GM20431 (cell line): ENCODE results near the gene AFF3.

ENCODE experiments used
- in situ Hi-C: fragments of 300-500 bp; cut with MseI, MboI; formaldehyde crosslinking; loops from one replicate; pipeline ENCODE4 v1.15.0; 2020; ENCODE audit warnings: low sequenced_read_pairs; ENCODE audit not compliant: unreplicated experiment

The AFF3 gene

DNA sequence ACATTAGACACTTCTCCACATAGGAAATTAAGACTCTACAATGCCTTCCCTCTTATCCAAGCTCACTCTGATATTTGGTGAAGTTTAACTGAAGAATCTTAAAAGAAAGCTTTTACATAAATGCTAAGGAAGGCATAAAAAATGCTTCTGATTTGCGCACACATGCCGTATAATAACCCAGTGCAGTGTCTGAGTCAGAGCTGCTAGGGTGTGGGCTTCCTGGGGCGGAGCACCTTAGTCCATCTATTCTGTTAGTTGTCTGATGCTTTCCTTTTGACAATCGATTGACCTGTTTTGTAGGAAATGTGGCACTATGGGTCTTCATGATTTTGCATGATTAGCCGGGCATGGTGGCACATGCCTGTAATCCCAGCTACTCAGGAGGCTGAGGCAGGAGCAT, 231.5 kb downstream of the AFF3 start:
- in situ Hi-C loops = no loop called here

DNA sequence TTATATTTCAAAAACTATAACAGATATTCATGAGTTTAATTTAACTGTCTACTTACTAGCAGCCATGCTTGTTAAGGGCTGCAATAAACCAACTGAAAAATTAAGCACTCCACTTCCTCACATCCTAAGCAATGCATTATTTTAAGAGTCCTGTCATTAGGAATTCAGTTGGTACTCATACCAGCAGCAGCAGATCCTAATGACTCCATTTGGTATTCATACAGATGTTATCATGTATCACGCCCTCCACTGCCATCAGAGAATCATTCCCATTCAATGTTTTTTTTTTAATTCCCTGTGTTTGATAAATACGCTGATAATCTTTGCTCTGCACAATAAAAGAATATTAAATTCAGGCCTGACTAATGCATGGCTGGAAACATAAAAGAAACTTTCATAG, 236.8 kb downstream of the AFF3 start:
- in situ Hi-C loops = no loop called here

DNA sequence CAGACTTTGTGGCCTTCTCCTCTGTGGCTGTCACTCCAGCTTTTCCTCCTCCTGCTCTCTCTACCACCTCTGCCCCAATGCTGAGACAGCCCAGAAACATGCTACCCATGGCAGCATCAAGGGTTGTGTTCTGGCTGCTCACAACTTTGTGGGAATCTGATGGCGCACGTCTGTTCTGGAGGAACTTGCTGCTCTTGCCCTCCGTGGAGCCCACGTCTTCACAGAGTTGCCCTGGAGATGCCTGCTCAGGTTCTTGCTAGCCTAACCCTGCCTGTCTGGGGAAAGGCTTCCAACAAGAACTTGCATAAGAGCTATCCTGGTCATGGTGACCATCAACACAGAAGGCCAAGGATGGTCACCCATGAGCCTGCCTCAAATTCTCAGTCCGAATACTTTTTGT, 237.4 kb downstream of the AFF3 start:
- in situ Hi-C loops = no loop called here

DNA sequence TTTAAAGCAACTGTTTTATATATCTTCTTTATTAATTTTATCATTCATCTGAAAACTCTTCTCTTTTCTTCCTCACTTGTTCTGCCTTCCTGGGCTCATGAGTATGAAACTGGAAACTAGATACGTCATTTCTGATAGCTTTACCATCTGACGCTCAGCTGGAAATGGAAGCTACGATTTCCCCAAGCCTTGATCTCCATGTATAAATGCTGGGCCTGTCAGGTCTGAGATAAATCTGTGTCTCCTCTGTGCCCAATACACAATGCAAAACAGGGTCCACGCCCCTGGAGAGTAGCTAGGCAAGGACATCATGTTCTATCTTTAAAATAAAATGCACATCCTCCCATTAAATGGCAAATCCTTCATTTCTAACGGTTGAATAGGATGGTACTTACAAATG, 238.4 kb downstream of the AFF3 start:
- in situ Hi-C loops = no loop called here

DNA sequence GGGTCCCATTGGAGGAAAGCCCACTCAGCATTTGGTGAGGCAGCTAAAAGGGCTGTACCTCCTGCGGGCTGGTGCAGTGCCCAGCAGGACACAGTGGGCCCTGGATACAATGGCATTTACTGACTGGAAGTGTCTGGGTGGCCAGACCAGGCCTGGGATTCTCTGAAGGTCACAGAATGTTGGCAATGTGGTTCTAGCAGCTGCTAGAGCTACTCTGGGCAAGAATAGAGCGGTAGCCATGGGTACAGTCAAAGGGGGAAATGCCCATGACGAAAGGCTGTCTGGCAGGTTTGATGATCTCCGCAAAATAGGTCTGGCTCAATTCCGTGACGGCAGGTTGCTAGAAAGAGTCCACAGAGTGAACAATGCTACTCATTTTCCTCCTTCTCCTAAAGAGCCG, 241.8 kb downstream of the AFF3 start:
- in situ Hi-C loops = no loop called here

DNA sequence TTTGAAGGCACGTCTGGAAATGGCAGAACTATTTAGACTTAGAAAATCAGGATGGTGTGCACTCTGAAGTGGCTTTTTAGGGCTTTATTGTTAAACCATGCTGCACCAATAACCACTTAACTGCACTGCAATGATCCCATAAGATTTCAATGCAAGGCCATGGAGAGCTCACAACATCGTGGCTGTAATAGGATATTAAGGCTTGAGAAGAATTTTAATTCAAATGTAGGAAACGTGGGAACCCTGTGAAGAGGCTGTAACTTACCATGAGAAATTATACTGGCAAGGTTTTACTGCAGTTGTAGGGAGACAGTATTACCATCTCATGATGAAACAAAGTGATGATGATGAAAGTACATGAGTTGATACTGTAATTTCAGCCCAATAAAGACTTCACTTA, 242.5 kb downstream of the AFF3 start:
- in situ Hi-C loops = no loop called here

DNA sequence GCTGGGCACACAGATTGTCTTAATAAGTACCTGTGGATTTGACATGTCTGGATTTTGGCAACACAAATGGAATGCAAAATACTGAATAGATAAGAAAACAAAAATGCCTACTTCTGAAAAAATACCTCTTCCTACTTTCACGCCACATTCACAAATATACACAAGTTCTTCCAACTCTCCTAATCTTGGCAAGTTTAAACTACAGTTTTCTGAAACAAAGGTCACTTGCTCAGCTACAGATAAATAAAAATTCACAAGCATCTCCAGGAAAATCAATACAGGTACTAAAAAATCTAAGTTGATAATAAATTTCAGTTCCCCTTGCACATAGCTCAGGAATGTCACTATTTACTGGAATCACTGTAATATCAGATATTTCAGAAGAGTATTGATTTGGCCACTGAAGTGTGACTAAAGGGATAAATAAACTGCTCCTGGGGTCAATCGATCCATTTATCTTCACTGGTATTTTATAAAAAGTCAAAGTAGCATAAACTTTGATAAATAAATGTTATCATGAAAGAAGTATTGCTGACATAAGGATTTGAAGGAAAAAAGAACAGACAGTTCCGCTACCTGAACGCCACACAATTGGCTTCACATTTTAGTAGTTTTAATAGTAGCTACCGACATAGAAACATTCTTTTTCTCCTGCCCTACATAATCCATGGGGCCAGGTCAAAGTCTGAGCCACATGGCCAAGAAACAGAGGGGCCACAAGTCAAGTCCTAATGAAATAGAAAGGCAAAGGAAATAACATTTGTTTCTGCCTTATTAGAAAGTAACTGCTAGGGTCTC, 243.1 kb downstream of the AFF3 start:
- in situ Hi-C loops = no loop called here

DNA sequence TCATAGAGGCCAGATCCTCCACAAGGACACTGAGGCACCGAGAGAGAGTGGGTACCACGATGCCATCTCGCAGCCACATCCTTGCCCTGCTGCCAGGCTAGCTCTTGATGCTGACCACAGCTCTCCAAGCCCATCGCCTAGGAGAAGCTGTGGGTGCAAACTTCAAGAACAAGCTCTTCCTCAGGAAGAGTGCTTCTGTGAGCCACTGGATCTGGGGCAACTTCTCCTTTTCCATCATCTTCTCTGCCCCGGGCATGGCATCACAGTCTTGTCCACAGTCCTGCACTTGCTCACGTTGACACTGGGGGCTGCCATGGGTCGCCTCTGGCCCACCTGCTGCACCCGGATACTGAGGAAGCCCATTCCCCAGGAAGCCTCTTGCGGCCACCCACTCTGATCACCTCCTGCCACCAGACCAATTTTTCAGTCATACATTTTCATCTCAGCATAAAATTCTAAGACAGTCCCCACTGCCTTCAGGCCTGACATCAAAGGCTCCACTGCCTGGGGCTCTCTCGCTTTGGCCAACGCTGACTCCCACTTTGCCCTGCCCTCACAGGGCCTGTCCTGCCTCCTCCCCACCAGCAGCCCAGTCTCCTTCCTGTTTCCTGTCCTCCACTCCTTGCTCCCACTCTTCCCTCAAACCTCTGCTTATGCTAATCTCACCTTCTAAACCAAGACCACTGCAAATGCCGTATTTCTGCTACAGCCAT, 243.9 kb downstream of the AFF3 start:
- in situ Hi-C loops = no loop called here

DNA sequence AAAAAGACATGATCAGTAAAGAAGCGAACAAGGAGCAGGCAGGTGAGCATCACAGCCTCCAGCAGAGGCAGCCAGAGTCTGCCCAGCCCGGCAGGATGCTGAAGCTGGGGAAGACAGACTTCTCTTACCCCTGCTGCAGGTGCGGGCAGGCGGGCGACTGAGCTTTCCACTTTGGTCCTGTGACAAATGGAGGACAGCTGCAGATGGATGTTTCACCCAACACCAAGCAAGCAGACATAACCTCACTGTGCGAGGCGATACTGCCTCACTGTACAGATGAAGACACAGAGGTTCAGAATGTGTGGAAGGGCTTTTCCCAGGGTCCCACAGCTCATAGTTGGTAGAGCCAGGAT, 251.0 kb downstream of the AFF3 start:
- in situ Hi-C loops = no loop called here

DNA sequence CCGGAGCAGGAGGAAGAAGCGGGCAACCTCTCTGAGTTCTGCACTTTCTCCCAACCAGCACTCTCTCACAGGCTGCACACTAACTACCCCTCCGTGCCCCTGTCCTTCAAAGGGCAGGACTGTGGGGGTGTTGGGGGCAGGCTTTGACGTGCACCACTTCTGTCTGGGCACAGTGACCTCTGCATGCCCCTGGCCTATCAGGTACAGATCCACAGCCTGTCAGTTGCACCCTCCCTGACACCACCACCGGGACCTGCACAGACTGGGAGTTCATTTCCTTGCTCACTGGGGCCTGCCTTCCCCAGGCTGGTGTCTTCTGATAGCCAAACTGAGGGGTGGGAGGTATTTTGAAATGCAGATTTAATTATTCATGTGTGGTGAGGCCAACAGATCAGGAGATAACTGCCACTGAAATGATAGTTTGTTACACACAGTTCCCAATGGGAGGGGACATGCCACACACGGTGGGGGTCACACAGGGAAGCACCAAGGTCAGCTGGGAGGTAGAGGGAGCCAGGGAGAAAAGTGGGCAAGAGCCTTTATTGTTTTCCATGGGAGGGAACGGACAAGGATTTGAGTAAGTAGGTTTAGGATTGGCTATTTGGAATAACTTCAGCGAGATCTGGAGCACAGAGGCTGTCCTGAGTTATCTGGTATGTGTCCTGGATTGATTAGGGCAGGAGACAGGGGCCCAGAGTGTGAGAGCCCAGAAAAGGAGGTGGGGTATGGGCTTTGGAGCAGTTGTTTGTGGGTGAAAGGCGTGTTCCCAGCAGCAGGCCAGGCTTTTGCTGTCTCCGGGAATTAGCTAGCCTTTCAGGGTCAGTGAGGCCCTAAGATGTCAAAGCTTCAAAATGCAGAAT, 251.6 kb downstream of the AFF3 start:
- in situ Hi-C loops = no loop called here

DNA sequence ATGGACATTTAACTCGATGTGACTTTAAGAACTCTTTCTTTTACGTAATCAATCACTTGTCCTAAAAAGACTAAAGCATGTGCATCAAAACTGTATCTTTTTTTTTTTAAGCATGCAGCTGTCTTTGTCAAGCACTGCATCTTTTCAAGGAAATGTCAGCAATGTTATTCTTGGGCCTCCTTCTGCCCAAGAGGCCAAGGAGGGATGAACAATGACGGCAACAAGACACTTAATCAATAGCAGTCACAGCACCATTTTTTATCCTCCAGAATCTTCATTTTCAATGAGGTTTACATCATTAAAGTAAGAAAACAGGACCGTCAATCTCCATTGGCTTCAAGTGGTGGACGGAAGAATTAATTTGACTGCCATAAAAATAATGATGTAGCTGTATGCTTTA, 253.8 kb downstream of the AFF3 start:
- in situ Hi-C loops = no loop called here

DNA sequence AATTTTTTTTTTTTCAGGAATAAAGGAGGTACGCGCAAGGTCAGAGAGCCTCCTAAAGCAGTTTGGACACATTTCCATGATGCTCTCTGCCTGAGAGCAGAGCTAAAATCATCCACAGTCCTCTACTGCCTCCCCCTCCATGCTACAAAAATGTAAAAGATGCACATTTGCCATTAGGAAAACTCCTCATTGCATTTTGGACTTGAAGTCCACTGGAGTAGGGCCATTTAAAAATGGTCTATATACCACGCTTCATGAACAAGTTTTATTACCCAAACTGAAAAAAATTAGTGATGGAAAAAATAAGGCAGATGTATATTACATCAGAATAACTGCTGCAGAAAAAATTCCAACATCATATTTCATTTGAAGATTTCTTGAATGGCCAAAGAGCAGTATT, 256.0 kb downstream of the AFF3 start:
- in situ Hi-C loops = no loop called here

DNA sequence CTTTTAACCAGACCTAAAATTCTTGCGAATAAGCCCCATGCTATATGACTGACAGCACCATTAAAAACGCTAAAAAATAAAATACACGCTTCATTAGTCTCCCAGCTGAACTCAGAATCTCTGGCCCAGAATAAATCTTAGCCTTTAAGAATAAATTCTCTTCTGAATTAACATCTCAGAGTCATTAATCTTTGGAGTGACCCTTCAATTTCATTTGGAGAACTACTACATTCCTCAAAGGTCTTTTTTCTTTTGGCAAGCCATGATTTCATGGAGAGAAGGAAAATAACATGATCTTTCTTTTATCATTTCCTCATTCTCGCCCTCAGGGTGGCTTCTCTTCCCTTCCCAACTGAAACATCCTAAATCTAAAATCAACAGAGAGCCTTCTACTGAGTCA, 259.0 kb downstream of the AFF3 start:
- in situ Hi-C loops = no loop called here

DNA sequence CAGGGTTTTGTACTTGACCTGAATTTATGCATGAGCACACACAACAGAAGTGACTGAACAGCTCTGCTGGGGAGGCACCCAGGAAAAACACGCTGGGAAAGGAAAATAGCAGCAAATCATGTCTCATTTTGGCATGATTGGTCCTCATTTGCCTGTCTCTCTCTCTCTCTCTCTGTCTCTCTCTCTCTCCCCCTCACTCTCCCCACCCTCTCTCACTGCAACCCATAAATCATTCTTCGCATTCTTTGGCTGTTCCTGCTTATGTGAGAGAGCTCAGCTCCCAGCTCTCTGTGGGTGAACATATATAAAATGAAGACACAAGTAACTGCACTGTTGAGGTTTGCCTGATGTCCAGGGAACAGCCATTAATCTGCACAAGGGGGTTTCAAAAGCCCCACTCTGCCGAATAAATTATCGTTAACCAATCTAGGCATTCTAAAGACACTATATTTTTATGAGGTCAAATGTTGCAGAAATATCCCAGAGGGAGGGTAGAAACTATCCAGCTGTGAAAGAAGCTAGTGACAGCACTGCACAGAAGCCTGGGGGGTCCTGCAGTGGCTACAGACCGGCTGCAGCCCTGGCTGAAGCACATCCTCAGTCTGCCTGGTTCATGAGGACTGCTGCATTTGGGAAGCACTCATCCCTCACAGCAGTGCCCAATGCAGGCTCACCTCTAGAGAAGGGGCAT, 260.3 kb downstream of the AFF3 start:
- in situ Hi-C loops = no loop called here

DNA sequence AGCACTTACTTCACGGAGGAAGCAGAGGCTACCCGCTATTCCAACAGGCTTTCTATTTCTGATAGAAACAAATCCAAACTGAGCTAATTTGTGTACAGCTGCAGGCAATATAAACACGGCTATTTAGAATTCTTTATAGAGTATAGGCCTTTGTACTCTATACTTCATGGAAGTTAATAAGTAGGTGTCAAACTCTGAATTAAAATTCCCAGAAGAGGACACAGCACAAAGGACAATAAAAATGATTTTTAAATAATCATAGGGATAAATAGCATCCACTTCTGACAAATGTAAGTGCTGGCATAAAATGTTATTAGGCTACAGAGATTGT, 261.5 kb downstream of the AFF3 start:
- in situ Hi-C loops = no loop called here

DNA sequence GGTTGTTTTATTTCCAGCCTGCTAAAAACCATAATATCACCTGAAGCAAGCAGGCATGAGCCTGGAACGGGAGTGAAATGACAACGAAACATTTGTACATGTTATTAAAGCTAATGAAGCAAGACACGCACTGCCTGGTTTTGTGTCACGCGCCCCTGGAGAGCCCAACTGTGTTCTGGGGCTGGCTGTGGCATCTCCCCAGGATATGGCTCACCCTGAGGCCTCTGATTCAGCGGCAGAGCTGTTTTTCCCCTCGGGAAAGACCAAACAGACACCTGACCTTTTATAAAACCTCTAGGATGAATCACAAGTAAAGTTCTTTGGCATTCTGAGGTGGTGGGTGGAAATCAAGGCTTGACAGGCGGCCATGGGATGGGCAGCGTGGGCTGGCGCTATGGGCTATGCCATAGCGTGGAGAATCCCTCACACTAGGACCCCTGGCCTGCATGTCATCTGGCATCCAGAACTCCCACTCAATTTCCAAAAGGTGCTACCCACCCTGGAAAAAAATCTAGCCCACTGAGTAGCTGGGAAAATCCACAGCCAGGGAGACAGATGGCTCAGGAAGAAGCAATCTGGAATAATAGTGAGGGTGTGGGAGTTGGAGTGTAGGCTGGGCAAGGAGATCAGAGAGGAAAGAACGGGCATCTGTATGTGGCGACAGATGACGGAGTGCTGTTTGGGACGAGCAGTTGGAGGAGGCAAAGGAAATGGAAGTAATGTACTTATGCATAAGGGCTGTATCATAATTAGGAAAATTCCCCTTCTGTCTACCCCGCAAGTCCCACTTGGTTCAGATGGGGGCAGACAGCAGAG, 262.0 kb downstream of the AFF3 start:
- in situ Hi-C loops = no loop called here

DNA sequence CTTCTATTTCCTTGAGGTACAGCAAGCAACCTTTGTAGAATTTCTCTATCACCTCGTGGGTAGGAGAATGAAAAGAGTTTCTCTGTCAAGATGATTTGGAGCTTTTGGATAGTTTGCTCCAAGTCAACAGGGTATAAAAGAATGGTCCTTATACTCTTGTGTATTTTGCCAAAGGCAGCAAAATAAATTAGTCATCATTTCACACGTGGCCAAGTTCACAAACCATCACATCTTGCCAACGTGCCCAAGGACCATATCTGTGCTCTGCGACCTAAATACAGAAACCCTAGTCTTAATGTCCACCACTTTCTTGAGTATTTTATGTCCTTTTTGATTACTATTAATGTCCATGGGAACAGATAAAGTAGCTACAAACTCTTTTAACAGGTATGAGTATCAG, 262.9 kb downstream of the AFF3 start:
- in situ Hi-C loops = no loop called here

DNA sequence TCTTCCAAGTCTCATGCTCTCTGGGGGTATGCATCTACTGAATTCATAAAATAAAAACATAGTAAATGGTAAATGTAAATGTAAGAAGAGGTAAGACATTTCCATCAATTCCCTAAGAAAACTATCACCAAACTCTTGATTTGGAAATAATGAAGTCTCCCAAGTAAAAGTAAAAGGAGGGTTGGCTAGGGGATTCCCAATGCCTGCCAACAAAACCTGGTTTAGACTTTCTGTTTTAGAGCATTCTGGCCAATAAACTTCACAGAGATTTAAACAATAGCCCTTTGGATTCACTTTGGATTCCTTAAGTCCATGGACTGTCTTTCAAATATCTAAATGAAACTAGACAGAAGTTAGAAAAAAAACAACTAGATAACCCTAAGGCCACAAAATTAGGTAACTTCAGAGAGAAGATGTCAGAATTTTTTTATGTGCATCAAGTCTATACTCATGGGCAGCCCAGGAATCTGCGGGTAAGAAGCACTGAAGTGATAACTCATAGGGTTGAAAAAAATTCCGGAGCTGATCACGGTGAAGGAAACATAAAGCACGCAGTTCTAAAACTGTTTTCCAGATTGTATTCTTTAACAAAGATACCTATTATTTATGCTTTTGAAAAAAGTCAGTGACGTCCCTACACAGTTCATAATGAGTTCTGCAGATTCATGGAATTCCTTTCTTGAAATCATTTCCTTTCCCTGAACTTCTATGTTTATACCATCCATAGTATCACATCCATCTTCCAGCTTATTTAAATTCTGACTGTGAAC, 263.6 kb downstream of the AFF3 start:
- in situ Hi-C loops = no loop called here

DNA sequence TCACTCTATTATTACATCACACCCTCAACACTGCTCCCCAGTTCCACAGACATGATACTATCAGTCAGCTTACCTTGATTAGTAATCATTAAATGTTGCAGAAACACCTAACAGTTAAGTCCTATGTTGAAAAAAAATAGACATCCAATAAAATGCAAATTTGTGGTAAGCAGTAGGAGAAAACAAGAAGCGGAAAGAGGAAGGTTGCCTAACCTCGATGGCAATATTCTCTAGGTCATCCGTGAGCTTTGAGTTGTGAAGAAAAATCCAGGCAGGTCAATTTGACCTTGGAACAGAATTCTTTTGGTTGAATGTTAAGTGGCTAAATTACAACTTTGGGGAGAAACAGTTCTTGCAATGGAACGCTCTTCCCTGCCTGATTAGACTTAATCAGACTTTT, 264.4 kb downstream of the AFF3 start:
- in situ Hi-C loops = no loop called here
